NT2/D1 (cell line): Measurements from ENCODE around the gene SLC25A21.

Experiments
- SUZ12 ChIP-seq: IDR thresholded peaks from 2 replicates; pipeline ENCODE4 v1.6.1; 2011; ENCODE audit not compliant: insufficient read length, insufficient read depth; ENCODE audit errors: extremely low read depth
- YY1 ChIP-seq: IDR thresholded peaks from 2 replicates; pipeline ENCODE4 v1.6.1; 2011; ENCODE audit not compliant: insufficient read length, insufficient read depth
- ZNF274 ChIP-seq: IDR thresholded peaks from 2 replicates; pipeline ENCODE4 v1.6.1; 2011; ENCODE audit warnings: mild to moderate bottlenecking, low read depth, low read length

DNA sequence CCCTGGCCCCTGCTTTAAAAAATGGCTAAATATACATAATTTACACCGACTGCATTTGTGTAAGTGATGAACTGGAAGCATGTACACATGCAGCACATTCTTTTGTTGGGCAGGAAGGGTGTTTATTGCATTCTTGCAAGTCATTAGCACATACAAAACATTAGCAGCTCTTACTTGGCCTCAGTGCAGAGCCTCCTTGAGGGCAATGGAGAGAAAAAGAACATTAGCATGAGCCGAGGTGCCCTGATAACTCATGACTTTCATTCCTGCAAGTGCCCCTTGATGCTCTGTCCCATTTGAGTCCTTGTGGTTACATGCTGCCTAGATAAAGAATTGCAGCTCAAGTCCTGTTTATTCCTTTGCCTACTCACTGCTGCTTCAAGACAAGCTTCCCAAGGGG is 448.9 kb downstream of the SLC25A21 start:
- TF ChIP-seq ZNF274 (no peak), YY1 (no peak), SUZ12 (no peak)
